Fibroblast of lung (primary cell): ENCODE data around the gene LACRT. TPM values are rescaled to one million over a fixed set of nuclear protein-coding genes. Genes with fewer than 3 reads are reported as not detected.

Experiments used
- DNase-seq, 2 donors: peaks; one replicate each; pipeline versions ENCODE4 v3.0.0 to v3.0.0-alpha.2; 2010; ENCODE audit warnings: low read depth in 2 of 2
- H2AFZ ChIP-seq: 2 replicates; pipeline ENCODE4 v1.5.1; 2012; ENCODE audit warnings: low read length, control low read depth, inconsistent platforms
- H3K27ac ChIP-seq: 2 replicates; pipeline ENCODE4 v1.5.1; 2011; ENCODE audit warnings: low read length, control low read depth; ENCODE audit not compliant: insufficient read depth
- H3K27me3 ChIP-seq: 2 replicates; pipeline ENCODE4 v1.5.1; 2011; ENCODE audit warnings: mild to moderate bottlenecking, low read length; ENCODE audit not compliant: control insufficient read depth, insufficient read depth
- H3K36me3 ChIP-seq: 2 replicates; pipeline ENCODE4 v1.5.1; 2011; ENCODE audit warnings: low read length; ENCODE audit not compliant: control insufficient read depth, insufficient read depth
- H3K4me1 ChIP-seq: 2 replicates; pipeline ENCODE4 v1.5.1; 2011; ENCODE audit warnings: low read length; ENCODE audit not compliant: control insufficient read depth, insufficient read depth; ENCODE audit errors: extremely low read depth
- H3K4me2 ChIP-seq: 2 replicates; pipeline ENCODE4 v1.5.1; 2011; ENCODE audit warnings: low read length, control low read depth; ENCODE audit not compliant: insufficient read depth; ENCODE audit errors: extremely low read depth
- H3K4me3 ChIP-seq, 4 experiments: fragments of 200-600 bp in 1 of 4; sonication (generic) in 1 of 4; replicated peaks in 1 of 4; 2 replicates each; pipeline ENCODE4 v1.5.1; 2011 to 2016; ENCODE audit warnings: low read length in 4 of 4, low read depth in 3 of 4, mild to moderate bottlenecking in 3 of 4, control low read depth in 2 of 4, inconsistent platforms in 1 of 4, mixed read lengths in 1 of 4; ENCODE audit not compliant: insufficient read depth in 1 of 4; ENCODE audit errors: control extremely low read depth in 1 of 4
- H3K79me2 ChIP-seq: 2 replicates; pipeline ENCODE4 v1.5.1; 2012; ENCODE audit warnings: mild to moderate bottlenecking, low read length, inconsistent platforms; ENCODE audit not compliant: control insufficient read depth, insufficient read depth
- H3K9ac ChIP-seq: 2 replicates; pipeline ENCODE4 v1.5.1; 2011; ENCODE audit warnings: mild to moderate bottlenecking, low read length, control low read depth; ENCODE audit not compliant: insufficient read depth
- H3K9me3 ChIP-seq: 2 replicates; pipeline ENCODE4 v1.5.1; 2012; ENCODE audit warnings: low read depth, low read length; ENCODE audit not compliant: control insufficient read depth, insufficient read depth
- H4K20me1 ChIP-seq: 2 replicates; pipeline ENCODE4 v1.5.1; 2011; ENCODE audit warnings: low read length; ENCODE audit not compliant: control insufficient read depth, insufficient read depth; ENCODE audit errors: extremely low read depth
- CTCF ChIP-seq, 2 donors: IDR thresholded peaks in 1 of 2; conservative IDR thresholded peaks in 1 of 2; 1 replicate in 1 of 2; 2 replicates in 1 of 2; pipeline ENCODE4 v1.5.1; 2011 to 2012; ENCODE audit warnings: low read length in 2 of 2, control low read depth in 1 of 2, inconsistent platforms in 1 of 2, low read depth in 1 of 2, mild to moderate bottlenecking in 1 of 2
- EZH2 ChIP-seq: IDR thresholded peaks from 2 replicates; pipeline ENCODE4 v1.5.1; 2012; ENCODE audit warnings: low read length, control low read depth, mild to moderate bottlenecking; ENCODE audit errors: missing control alignments
- polyA plus RNA-seq, 2 donors: library from polyadenylated mRNA; depleted of rRNA in 1 of 2; stranded (reverse) in 1 of 2; unstranded in 1 of 2; fragments of >200 nt; gene quantifications; 2 replicates each; pipeline ENCODE4 v1.2.1, GENCODE V29; 2011 to 2012; ENCODE audit warnings: missing spikeins in 1 of 2
- total RNA-seq: library from RNA; depleted of rRNA; stranded (reverse); fragments of >200 nt; gene quantifications from 2 replicates; pipeline ENCODE4 v1.2.1, GENCODE V29; 2014

Gene LACRT
- total and polyA plus RNA-seq, 2 donors (not counting 1 experiment from before 2014, with no cell fraction given), result not detected

- H3K27me3 ChIP-seq, result peaks cover 49% of the 10 kb centered on the region
- TF ChIP-seq CTCF (conservative IDR thresholded peaks at IDR 0.05 in 1 of 2, IDR thresholded peaks at IDR 0.05 in 1 of 2; ENCODE audit: low read depth in 1 of 2, low read length in 2 of 2) (no peak), EZH2 (no peak)
- no peak overlapping the region for H3K4me2 ChIP-seq
- H3K4me3 ChIP-seq, result no peak overlapping the region
- H3K79me2 ChIP-seq, result no peaks in the 10 kb centered on the region
- no peaks in the 10 kb centered on the region for H4K20me1 ChIP-seq
- no peak overlapping the region for H3K27ac ChIP-seq
- DNase-seq, result no peak
- no peak overlapping the region for H3K9ac ChIP-seq
- no peaks in the 10 kb centered on the region for H3K4me1 ChIP-seq
- H3K9me3 ChIP-seq, result no peaks in the 10 kb centered on the region
- no peaks in the 10 kb centered on the region for H3K36me3 ChIP-seq
- H2AFZ ChIP-seq, result no peak overlapping the region
Measured at GRCh38 chr12:54586620-54587019, 48.1 kb downstream of the LACRT start.

DNA sequence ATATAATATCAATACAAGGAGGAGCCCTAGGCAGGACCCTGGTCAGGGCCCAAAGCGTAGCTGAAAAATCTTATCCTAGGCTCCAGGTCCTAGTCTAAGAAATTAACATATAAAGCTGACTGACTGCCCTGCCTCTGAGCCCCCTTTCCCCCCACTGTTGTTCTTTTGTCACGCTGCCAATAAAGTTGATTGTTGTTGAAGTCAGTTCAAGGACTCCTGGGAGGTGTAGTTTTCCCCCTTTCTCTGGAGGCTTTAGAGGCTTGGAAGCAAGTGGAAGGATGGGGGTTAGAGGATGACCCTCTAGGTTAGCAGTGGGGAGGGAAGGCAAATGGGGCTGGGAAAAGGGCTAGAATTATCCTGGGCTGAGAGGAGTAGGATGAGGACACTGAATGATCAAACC, 49.5 kb downstream of the LACRT start:
- peaks cover 47% of the 10 kb centered on the region for H3K27me3 ChIP-seq
- DNase-seq, result no peak
- H3K9ac ChIP-seq, result no peak overlapping the region
- no peaks in the 10 kb centered on the region for H3K4me1 ChIP-seq
- H3K36me3 ChIP-seq, result no peaks in the 10 kb centered on the region
- H4K20me1 ChIP-seq, result no peaks in the 10 kb centered on the region
- no peak overlapping the region for H3K27ac ChIP-seq
- no peak overlapping the region for H3K4me3 ChIP-seq
- no peaks in the 10 kb centered on the region for H3K79me2 ChIP-seq
- TF ChIP-seq EZH2 (no peak), CTCF (conservative IDR thresholded peaks at IDR 0.05 in 1 of 2, IDR thresholded peaks at IDR 0.05 in 1 of 2; ENCODE audit: low read depth in 1 of 2, low read length in 2 of 2) (no peak)
- H2AFZ ChIP-seq, result no peak overlapping the region
- no peak overlapping the region for H3K4me2 ChIP-seq
- no peaks in the 10 kb centered on the region for H3K9me3 ChIP-seq

DNA sequence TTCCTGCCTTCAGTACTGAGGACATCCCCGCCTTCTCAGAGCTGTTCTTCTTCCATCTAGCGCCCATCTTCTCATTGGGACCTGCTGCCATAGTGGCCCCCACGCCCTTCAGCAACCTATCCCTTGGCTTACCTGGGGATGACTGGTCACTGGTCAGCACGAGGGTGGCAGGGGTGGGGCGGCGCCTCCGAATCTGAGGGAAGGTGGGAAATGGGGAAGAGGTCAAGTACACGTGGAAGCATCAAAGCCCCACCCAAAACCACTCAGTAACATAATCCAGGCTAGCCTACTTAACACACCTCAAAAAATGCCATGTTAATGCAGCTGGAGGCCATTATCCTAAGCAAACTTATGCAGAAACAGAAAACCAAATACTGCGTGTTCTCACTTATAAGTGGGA, 50.6 kb downstream of the LACRT start:
- H3K4me3 ChIP-seq, result no peak overlapping the region
- TF ChIP-seq CTCF (conservative IDR thresholded peaks at IDR 0.05 in 1 of 2, IDR thresholded peaks at IDR 0.05 in 1 of 2; ENCODE audit: low read depth in 1 of 2, low read length in 2 of 2) (no peak), EZH2 (no peak)
- no peak overlapping the region for H3K27ac ChIP-seq
- H3K36me3 ChIP-seq, result no peaks in the 10 kb centered on the region
- H4K20me1 ChIP-seq, result no peaks in the 10 kb centered on the region
- H3K79me2 ChIP-seq, result no peaks in the 10 kb centered on the region
- H3K9me3 ChIP-seq, result no peaks in the 10 kb centered on the region
- peaks cover 36% of the 10 kb centered on the region for H3K27me3 ChIP-seq
- no peak overlapping the region for H3K9ac ChIP-seq
- H3K4me2 ChIP-seq, result no peak overlapping the region
- H3K4me1 ChIP-seq, result no peaks in the 10 kb centered on the region
- no peak overlapping the region for H2AFZ ChIP-seq
- DNase-seq, result no peak
